Measurements from ENCODE around the gene PDGFD. TPM values are rescaled to one million over a fixed set of nuclear protein-coding genes. Genes with fewer than 3 reads are reported as not detected.

PDGFD gene
- total and polyA plus RNA-seq, 9 donors, result 42.8 to 134 (median 77.9) TPM

DNA sequence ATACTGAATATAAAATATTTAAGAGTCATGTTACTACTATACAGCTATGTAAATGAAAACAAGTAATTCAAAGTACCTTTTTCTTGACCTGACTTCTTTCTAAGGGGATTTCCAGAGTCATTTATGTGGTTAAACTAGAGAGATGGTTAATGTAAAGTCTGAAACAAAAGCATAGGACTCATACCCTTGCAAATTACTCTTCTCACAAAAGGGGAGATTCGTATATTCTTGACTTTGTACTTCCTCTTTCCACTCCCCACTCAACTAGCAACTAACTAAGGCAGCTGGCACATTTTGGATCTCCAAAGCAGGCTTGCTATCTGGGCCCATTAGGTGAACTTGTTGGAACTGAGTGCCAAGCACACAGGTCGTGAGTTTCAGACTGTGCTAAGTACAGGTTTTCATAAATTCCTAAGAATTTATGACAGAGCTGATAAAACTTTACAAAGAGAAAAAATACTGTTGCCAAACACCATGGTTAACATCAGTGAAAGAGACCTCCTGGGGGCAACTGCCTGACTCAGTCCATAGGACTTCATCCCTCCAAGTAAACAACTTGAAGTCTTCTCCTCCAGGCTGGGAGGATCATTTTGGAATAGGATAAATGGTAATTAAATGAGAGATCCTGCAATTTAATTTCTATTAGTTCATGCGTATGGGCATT, 204.5 kb downstream of the PDGFD start:
- Histone ChIP-seq H3K36me3 (no peaks in the 10 kb centered on the region), H3K4me1 (ENCODE audit: insufficient read depth) (no peaks in the 10 kb centered on the region), H3K4me3 (no peak overlapping the region), H3K27me3 (no peaks in the 10 kb centered on the region), H3K27ac (no peak overlapping the region), H3K9me3 (no peaks in the 10 kb centered on the region)
- WGBS, 3 donors, result 71 to 86% (median 82%) methylated on average over 3 of the region's 3 CpGs
- TF ChIP-seq POLR2A (IDR thresholded peaks at IDR 0.05) (no peak), EP300 (IDR thresholded peaks at IDR 0.05) (no peak)
- TF ChIP-seq, protein P1, sequence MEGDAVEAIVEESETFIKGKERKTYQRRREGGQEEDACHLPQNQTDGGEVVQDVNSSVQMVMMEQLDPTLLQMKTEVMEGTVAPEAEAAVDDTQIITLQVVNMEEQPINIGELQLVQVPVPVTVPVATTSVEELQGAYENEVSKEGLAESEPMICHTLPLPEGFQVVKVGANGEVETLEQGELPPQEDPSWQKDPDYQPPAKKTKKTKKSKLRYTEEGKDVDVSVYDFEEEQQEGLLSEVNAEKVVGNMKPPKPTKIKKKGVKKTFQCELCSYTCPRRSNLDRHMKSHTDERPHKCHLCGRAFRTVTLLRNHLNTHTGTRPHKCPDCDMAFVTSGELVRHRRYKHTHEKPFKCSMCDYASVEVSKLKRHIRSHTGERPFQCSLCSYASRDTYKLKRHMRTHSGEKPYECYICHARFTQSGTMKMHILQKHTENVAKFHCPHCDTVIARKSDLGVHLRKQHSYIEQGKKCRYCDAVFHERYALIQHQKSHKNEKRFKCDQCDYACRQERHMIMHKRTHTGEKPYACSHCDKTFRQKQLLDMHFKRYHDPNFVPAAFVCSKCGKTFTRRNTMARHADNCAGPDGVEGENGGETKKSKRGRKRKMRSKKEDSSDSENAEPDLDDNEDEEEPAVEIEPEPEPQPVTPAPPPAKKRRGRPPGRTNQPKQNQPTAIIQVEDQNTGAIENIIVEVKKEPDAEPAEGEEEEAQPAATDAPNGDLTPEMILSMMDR (IDR thresholded peaks at IDR 0.05), result no peak
- no peak for DNase-seq
- intact Hi-C loops (cut with DNase I), result no loop called here

DNA sequence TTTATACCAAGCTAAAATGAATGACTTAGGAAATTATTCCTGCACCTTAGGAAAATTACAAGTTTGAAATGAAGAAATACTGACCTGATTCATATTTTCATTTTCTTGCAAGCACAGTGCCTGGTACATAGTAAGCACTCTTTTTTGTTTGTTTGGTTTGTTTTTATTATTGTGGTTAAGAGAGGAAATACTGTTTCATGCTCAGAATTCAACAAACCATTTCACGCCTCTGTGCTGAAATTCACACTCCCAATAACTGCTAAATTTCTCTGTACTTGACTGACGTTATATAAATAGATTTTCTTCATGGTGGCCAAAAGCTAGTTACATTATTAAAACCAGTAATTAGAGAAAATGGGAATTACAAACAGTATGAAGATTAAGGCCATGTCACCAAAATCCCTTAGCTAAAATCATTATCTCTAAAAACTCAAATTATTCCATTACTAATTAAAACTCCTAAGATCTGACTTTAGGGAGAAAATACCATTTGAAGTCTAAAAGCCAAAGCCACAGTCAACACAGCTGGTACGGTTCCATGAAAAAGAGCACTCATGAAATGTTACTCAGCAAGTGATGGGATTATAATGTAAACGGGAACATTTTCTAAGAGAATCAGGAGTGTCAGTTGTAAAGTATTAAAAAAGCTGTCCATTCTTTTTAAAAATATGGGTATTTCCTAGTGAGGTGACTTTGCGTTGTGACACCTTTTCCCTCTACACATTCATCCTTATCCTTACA, 205.3 kb downstream of the PDGFD start:
- Histone ChIP-seq H3K4me3 (no peak overlapping the region), H3K27me3 (no peaks in the 10 kb centered on the region), H3K36me3 (no peaks in the 10 kb centered on the region), H3K9me3 (no peaks in the 10 kb centered on the region), H3K4me1 (ENCODE audit: insufficient read depth) (no peaks in the 10 kb centered on the region), H3K27ac (no peak overlapping the region)
- no peak for TF ChIP-seq EP300 (IDR thresholded peaks at IDR 0.05)
- TF ChIP-seq POLR2A (IDR thresholded peaks at IDR 0.05), result no peak
- TF ChIP-seq, protein P1 (IDR thresholded peaks at IDR 0.05), result no peak
- DNase-seq, result no peak
- intact Hi-C loops (cut with DNase I), result no loop called here
- 87 to 95% (median 88%) methylated on average over 5 of the region's 5 CpGs for WGBS, 3 donors

DNA sequence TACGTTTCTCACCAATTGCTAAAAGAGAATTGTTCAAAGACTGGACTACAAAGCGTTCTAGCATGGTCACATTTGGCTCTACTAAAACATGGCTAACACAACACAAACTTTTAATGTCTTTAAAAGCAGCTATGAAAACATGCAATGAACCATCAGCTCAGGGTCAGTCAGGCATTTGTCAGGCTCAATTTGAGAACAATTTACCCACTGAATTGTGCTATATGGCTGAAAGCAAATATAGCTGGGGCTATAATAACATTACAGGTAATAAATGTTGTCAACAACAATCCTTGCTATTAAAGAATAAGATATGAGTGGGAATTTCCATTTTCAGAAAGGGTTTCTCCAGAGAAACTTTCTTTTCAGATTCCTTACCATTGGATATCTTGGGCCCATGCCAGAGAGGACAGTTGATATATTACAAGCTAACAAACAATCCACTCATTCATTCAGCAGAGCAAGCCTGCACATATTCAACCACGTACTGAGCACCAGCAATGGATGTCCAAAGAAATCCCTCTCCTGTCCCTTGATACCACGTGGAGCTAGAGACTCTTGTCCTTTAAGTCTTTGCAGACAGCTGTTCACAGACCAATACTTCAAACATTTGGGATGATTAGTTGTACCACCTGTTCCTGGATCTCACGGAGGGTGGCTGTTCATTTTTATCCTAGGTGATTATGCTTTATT, 210.0 kb downstream of the PDGFD start:
- DNase-seq, result no peak
- intact Hi-C loops (cut with DNase I), result no loop called here
- no peak overlapping the region for H3K4me3 ChIP-seq
- no peaks in the 10 kb centered on the region for H3K36me3 ChIP-seq
- no peak overlapping the region for H3K27ac ChIP-seq
- H3K27me3 ChIP-seq, result no peaks in the 10 kb centered on the region
- no peaks in the 10 kb centered on the region for H3K9me3 ChIP-seq
- peaks cover 2% of the 10 kb centered on the region for H3K4me1 ChIP-seq (ENCODE audit: insufficient read depth)
- TF ChIP-seq POLR2A (IDR thresholded peaks at IDR 0.05) (no peak), EP300 (IDR thresholded peaks at IDR 0.05) (no peak)
- TF ChIP-seq, protein P1 (IDR thresholded peaks at IDR 0.05), result no peak
- 76 to 82% (median 80%) methylated on average over 5 of the region's 5 CpGs for WGBS, 3 donors

DNA sequence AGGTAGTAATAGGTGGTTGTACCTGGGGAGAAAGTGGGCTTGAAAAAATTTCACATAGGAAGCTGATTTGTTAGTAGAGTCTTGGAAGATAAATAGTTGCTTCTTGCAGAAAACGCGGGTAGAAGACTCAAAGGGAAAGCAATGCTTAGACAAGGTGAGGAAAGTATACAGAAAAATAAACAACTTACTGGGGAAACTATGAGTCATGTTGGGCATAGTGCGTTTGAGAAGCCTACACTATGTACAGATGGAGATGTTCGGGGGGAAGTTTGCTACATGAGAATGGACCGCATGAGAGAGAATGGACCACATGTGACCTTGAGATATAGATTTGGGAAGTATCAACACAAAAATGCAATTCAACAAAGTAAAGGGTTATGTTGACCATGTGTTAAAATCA, 214.2 kb downstream of the PDGFD start:
- H3K4me3 ChIP-seq, result no peak overlapping the region
- intact Hi-C loops (cut with DNase I), result no loop called here
- DNase-seq, result no peak
- H3K27me3 ChIP-seq, result no peaks in the 10 kb centered on the region
- 89 to 99% (median 94%) methylated on average over 5 of the region's 5 CpGs for WGBS, 3 donors
- H3K27ac ChIP-seq, result no peak overlapping the region
- no peaks in the 10 kb centered on the region for H3K36me3 ChIP-seq
- no peaks in the 10 kb centered on the region for H3K9me3 ChIP-seq
- TF ChIP-seq POLR2A (IDR thresholded peaks at IDR 0.05), result no peak
- TF ChIP-seq, protein P1 (IDR thresholded peaks at IDR 0.05), result no peak
- no peak for TF ChIP-seq EP300 (IDR thresholded peaks at IDR 0.05)
- peaks cover 16% of the 10 kb centered on the region for H3K4me1 ChIP-seq (ENCODE audit: insufficient read depth)

Measured in ovary (tissue), 9 donors.